Activated CD4-positive, alpha-beta T cell treated with anti-CD3 and anti-CD28 coated beads, Interleukin-2, amount 50 U/mL, for 48 hours (primary cell): ENCODE measurements around the gene SAMD1.

ENCODE experiments used
- DNase-seq, 2 experiments: peaks; one replicate each; pipeline ENCODE4 v3.0.0-alpha.2; 2020

The SAMD1 gene

DNA sequence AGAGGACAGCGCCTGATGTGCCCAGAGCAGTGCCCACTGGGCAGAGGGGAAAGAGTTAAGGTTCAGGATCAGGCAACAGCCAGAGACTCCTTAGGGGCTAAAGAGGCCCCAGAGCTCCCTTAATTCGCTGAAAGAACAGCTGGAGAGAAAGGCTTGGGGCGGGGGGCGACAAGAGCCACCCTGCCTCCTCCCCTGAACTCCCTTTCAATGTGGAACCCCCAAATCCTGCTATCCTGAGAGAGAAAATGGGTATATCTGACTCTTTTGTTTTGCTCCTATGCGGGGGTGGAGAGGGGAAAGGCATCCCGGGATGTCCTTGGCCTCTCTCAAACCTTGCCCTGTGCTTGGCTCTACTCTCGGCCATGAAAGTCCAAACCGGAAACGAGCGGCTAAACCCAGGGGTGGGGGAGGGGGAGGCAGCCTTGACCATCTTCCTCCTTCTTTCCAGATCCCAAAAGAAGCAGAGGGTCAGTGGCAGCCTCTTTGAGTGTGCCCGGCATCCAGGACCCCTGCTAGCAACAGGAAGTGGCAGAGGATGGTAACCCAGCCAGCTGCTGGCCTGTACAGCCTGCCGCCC is 22.3 kb upstream of the SAMD1 start:
- no peak for DNase-seq

DNA sequence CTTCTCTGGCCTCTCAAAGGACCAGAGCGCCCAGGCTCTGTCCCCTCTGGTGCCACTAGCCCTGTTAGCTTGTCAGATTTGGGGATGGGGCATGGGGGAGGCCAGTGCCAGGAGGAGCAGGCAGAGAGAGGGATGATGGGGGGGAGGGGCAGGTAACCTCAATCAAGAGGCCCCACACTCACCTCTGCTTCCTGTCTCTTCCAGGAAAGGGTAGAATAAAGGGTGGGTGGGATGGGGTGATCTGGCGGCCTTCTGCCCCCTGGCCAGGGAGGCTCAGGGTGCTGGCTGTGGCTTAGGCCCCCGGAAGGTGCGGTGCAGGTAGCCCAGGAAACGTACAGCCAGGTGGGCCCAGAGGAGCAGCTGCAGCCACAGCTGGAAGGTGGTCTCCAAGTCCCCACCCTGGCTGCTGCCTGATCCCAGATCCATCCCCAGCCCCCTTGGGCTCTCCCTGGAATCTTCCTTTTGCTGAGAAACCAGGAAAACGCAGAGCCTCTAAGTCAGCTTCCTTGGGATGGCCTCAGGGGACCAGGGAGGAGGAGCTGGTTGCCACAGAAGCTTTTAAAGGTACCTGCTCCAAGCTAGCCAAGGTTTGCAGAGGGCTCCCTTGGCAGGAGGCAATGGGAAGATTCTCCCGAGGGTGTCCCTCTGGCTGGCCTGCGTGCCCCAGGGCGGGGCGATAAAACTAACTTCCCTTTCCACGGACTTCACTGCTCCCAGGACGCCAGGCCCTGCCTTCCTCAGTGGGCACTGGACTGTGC is 21.7 kb upstream of the SAMD1 start:
- no peak for DNase-seq

DNA sequence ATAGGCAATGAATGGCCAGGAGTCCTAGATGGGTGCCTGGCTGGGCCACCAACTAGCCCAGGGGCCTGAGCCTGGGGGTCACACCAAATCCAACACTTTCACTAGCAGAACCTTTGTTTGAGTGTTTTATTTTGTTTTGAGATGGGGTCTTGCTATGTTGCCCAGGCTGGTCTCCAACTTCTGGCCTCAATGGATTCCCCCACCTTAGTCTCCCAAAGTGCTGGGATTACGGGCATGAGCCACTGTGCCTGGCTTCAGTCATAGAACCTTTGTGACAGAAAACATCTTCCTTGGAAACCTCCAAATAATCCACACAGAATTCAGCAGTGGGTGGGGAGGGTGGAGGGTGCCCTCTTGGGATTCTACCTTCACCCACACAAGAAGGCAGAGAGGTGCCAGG is 20.9 kb upstream of the SAMD1 start:
- no peak for DNase-seq

DNA sequence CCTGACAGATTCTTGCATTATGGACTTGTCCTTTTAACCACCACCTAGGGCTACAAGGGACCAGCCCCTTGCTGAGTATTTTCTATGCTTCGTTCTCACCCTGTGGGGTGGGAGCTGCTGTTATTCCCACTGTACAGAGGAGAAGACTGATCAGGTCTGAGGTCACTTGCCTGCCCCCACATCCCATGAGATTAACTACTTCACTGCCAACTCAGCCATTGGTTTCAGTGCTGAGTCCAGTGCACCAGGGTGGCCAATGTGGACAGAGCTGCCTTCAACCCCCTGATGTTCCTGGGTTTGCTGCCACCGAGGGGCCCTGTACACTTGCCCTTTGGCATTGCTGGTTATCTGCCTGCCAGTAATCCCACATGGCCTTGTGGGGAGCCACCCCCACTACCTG is 20.1 kb upstream of the SAMD1 start:
- DNase-seq: no peak

DNA sequence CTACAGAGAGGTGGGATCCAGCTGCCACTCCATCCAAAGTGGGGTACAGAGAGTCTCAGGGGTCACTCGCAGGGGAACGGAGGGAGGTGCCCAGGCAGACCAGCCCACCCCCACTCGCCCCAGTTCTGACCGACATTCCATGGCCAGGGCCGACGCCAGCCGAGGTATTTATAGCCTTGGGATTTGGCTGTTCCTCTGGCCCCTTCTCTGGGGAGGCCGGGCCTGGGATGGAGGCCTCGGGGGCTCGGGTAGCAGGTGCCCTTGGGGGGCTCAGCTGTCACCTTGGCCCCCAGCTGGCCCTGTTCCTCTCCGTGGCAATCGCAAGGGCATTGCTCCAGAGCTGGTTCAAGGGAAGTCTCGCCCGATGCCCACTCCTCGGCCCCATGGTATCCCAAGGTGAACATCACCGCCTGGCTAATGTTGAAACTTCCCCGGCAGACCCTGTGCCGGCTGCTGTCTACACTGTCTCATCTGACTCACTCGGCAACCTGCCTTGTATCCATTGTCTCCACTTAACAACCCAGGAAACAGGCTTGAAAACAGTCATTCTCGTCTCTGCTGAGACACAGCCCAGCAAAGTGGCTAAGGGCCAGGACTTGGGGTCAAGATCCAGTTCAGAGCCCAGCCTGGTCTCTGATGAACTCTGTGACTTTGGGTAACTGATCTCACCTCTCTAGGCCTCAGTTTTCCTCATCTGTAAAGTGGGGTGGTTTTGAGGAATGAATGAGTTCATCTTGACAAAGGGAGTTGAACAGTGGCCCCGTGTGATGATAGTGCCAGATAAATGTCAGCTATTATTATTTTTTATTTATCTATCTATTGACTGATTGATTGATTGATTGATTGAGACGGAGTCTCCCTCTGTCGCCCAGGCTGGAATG is 17.3 kb upstream of the SAMD1 start:
- no peak for DNase-seq

DNA sequence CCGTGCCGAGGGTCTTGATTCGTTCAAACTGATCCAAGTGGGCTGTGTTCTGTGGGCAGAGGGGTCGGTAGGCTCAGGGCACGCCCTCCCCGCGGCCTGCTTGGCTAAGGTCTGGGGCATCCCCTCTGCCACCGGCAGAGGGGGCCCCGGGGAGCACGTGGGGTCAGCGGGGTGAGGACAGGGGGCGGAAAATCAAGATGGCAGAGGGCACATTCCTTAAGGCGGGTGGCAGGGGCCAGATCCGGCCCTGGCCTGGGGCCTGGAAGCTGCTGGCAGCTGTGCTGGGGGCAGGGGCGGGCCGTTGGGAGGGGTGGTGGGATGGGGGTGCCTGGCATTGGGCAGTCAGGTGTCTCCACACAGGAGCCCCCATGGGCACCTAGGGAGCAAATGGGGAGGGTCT is 16.3 kb upstream of the SAMD1 start:
- no peak for DNase-seq

DNA sequence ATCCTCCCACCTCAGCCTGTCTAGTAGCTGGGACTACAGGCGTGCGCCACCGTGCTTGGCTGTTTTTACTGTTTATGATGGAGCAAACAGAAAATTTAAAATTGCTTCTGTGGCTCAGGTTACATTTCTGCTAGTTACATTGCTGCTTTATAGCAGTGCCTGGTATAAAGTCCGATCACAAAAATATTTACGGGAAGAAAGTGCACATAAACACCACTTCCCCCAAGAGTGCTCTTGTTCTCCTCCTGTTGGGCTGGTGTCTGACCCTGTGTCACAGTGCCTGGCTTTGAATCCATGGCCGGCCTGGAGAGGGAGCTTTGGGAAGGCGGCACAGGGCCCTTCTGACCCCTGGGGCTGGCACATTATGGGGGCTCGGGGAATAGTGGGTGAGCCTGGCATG is 15.1 kb upstream of the SAMD1 start:
- no peak for DNase-seq

DNA sequence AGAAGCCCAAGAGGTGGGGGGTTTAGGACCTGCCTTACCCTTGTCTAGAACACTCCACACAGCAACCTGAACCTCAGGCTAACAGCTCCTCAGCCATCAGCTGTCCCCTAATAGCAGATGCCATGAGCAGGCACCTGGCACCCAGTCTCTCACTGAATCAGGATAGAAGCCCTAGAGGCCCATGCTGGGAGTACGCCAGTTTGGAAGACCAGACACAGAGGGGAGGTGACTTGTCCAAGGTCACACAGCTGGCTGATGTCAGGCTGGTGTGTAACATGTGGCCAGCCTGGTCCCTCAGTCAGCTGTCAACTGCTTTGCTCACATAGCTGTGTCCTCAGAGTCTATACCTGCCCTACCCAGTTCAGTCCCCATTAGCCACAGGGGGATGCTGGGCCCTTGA is 12.8 kb upstream of the SAMD1 start:
- DNase-seq: no peak

DNA sequence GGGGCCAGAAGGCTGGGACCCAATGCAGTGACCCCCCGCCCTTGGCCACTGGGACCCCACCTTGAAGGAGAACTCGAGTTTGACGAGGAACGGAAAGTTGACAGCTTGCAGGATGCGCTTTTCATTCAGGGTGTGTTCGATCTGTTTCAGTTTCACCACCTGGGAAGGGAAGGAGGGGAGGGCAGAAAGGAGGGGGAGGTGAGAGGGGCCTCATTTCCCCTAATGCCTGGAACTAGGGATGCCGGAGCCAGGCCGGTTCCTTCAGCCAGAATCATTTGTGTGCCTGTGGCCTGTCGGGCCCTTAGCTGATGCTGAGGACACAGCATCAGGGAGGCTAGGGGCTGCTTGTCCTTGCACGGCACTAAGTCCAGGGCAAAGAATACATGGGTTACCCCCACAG is 12.2 kb upstream of the SAMD1 start:
- DNase-seq: no peak

DNA sequence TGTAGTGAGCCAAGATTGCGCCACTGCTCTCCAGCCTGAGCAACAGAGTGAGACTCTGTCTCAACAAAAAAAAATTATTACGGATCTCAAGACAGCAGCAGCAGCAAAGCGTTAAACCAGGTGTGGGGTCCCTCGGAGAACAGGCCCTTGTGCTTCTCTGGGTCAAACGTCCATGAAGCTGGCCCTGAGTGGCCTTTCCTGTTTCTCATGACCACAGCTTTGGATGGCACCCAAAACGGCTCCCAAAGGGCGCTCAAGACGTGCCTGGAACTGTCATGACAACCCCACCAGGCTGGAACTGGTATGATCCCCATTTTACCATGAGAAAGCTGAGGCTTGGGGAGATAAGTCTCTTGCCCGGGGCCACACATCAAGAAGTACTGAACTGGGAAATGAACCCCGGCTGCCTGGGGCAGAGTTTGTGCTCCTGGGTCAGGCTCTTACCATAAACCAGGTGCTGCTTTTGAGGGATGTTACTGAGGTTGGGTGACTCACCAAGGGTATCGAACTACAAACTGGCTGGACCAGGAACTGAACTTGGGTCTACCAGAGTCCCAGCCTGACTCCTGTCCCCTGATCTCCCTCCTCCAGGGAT is 11.6 kb upstream of the SAMD1 start:
- DNase-seq: no peak

DNA sequence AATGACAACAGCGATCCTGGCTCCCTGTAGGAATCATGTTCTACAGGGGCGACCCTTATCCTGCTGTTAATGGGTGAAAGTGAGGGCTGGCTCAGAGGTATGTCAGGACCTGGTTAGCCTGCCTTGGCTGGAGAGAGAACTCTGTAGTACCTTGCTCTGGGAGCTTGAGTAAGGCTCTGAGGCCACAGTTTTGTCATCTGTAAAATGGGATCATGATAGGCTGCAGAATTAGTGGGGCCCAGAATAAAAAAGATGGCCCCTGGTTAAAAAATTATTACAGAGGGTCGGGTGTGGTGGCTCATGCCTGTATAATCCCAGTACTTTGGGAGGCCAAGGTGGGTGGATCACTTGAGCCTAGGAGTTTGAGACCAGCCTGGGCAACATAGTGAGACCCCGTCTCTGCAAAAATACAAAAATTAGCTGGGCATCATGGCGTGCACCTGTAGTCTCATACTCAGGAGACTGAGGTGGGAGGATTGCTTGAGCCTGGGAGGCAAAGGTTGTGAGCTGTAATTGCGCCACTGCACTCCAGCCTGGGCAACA is 10.5 kb upstream of the SAMD1 start:
- DNase-seq: no peak

DNA sequence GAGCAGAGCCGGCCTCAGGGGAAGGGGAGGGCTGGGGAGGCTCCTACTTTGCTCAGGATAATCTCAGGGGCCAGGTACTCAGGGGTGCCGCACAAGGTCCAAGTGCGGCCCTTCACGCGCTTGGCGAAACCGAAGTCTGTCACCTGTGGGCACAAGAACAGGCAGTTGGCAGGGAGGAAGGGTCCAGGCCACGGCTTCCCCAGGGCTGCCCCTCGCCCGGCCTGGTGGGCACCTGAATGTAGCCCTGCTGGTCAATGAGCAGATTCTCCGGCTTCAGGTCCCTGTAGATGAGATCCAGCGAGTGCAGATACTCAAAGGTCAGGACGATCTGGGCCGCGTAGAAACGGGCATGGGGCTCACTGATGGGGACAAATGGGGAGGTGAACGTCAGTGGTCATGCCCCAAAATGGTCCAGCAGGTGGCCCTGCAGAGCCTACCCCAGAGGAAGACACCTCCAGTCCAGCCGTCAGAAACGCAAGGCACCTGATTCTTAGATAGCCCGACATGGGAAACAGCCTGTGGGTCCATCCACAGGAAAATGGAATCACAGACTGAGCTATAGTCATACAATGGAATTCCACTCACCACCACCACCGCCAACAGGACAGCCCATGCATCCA is 7.1 kb upstream of the SAMD1 start:
- DNase-seq: no peak

DNA sequence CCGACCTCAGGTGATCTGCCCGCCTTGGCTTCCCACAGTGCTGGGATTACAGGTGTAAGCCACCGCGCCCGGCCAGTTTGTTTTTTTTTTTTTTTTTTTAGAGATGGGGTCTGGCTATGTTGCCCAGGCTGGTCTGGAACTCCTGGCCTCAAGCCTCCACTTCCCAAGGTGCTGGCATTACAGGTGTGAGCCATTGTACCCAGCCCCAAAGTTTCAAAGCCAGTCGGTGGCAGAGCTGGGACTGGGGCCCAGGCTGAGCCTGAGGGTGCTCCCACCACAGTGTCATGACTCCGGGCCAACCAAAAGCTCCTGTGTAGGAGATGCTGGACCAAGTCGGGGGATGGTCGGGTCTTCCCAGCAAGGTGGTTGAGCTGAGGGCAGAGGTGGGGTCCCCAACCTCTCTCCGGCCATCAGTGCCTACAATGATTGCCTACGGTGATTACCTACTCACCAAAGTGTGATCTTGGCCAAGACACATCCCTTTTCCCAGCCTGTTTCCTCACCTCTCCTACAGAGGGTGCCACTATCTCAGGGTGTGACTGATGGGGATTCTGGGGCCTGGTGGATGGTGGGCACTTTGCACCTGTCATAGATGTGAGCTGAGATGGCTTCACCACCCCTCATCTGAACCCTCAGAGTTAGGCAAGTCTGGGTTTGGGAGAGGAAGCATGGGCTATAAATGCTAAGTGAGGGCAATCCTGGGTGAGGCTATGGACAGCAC is 5.9 kb upstream of the SAMD1 start:
- no peak for DNase-seq

DNA sequence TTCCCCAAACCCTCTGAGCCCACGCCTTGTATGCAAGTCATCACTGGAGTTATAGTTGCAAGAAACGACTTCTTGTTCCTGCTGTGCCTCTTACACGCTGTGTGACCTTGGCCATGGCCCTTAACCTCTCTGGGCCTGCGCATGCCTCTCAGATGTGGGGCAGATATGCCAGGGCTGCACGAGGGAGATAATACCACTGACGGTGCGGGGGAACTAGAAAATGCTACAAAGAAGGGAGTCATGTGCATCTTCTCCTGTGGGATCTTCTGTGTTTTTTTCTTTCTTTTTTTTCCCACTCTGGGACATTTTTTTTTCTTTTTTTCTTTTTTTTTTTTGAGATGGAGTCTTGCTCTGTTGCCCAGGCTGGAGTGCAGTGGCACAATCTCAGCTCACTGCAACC is 4.3 kb upstream of the SAMD1 start:
- no peak for DNase-seq

DNA sequence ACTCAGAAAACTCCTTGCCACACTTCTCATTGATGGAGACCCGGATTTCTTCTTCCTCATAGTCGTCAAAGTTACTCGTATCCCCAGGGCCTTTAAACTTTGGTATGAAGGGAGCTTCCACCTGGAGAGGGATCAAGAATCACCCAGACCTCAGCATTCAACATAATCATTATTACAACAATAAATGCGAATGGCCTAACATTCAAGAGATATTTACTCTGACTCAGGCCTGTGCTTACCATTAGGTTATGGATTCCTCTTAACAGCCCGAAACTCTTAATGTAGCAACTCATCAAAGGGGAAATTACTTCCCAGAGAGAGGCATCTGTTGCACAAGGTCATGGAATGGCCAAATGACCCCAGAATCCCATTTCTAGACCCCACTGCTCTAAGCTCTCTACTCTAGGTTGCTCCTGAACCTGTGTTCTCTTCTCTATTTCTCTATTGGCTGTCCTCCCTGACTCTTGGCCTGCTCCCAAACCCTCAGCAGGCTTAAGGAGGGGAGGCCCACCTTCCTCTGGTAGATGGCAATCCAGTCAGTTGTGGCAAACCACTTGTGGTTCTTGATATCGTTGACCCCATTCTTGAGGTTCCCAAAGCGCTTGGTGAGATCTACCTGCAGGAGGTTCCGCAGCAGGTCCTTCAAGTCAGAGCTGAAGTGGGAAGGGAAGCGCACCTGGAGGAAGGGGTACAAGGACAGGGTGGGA is 2.7 kb upstream of the SAMD1 start:
- DNase-seq: no peak

DNA sequence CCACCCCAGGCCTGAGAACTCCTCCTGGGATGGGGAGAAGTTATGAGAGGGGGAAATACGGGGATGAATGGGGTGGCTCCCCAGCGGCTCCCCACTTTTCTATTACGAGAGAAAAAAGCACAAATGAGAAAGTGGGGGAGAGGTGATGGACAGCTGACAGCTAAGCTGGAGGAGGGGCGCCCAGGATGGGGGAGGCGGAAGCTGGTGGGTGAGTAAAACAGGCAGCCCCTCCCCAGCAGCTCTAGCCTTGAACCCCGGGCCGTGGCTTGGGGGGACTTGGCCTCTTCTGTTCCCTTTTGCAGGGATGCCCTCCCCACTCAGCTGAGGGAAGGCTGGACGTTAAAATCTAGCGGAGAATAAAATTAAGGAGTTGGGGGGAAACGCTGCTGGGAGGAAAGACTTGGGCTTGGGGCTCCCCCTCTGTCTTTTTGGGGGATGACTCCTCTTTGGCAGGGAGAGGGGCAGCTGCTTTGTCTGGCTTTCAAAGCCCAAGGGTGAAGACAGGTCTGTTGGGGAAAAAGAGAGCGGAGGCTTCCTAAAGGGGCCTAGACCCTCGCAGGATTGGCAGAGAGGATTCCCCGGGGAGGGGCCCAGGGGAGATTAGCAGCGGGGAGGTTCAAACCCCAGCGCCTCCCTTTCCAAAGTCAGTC is 1.4 kb upstream of the SAMD1 start:
- no peak for DNase-seq

DNA sequence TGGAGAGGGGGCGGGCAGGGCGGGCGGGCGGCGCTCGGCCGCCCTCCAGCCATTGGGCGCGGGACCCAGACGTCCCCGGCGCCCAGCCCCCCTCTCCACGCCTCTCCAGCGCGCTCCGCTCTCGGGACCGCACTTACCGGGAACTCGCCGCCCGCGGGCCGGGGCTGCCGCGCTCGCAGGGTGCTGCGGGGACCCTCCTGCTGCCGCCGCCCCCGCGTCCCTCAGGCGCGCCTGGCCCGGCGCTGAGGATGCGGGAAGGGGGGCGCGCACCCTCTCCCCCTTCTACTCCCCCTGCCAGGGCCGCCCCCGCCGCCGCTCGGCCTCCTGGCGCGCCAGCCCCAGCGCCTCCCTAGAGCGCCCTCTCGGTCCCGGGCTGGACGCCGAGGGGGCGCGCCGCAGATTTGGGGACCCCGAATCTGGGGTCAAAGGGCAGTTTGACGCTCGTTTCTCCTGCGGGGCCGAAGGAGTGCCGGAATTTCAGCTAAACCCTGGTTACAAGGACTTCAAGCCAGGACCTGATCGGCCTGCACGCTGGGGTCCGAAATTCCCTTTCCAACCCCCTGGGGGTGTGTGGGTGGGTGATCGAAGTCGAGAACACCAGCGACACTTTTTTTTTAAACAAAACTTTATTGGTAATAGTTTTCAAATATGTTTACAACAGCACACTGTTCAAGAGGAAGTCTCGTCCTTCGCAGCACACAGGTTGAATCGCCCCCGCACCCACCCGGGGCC is 696 bp upstream of the SAMD1 start:
- peak; percentile 77 to 82 for DNase-seq

DNA sequence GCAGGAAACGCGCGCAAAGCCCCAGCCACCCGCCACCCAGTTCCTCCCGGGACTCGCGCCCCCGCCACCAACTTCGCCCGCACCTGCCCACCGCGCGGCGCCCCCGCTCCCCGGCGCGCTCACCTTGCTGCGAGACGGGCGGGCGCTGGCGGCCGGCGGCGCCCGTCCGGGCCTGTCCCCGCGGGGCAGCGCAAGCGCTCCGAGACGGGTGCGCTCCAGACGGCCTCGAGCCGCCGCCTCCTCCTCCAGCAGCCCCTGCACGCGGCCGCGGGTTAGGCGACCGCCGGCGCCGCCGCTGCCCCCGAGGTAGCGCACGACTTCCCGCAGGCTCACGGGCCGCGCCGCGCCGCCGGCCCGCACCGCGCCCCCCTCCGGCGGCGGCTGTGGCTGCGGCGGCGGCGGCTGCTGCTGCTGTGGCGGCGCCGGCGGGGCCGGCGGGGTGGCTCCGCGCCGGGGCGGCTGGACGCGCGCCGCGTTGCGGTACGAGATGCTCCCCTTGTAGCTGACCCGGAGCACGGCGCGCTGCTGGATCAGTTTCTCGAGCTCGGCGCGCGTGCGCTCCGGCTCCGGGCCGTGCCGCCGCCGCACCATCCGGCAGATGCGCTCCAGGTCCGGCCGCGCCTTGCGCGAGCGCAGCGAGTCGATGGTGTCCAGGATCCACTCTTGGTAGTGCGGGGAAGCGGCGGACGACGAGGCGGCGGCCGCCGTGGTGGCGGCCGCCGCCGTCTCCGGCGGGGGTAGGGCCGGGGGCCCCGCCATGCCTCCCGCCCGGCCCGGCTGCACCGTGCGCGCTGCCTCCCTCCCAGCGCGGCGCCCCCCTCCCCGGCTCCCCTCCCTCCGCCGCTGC is 666 bp downstream of the SAMD1 start:
- DNase-seq: peak; percentile 49 to 61

DNA sequence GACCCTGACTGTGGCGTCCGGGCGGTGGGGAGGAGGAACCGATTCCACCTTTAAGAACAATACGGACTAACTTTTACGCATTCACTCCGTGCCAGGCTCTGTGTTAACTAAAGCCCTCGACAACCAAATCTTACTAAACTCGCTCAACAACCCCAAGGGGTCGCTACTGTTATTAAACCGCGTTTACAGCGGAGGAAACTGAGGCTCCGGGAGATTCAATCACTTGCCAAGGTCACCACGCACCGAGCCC is 1.2 kb downstream of the SAMD1 start:
- peak in 1 of 2 experiments; percentile 27 for DNase-seq
